Caco-2 (cell line): ENCODE results near the gene PEAK3. TPM values are rescaled to one million over a fixed set of nuclear protein-coding genes. Genes with fewer than 3 reads are reported as not detected.

ENCODE experiments used
- BruUV-seq: library from RNA; stranded (reverse); fragments of 400-500 nt; replicated peaks from 2 replicates; lab custom pipeline; 2021; lab: Mats Ljungman, UMichigan
- CTCF ChIA-PET: fragments of 300-600 bp; sonication (Branson Sonifier 250); formaldehyde crosslinking; loops from one replicate; lab custom pipeline; 2022; ENCODE audit warnings: antibody characterized with exemption; lab: Charles Lee
- POLR2A ChIA-PET: fragments of 300-600 bp; sonication (Branson Sonifier 250); formaldehyde crosslinking; loops from one replicate; lab custom pipeline; 2022; ENCODE audit warnings: antibody characterized with exemption; lab: Charles Lee
- DNase-seq, 2 experiments: peaks; one replicate each; pipeline versions ENCODE4 v3.0.0 to v3.0.0-alpha.2; 2020 to 2022
- H3K27me3 ChIP-seq: replicated peaks from 2 replicates; pipeline ENCODE4 v1.6.0; 2011; ENCODE audit warnings: low read length; ENCODE audit not compliant: control insufficient read depth, insufficient read depth
- H3K36me3 ChIP-seq: 2 replicates; pipeline ENCODE4 v1.5.1; 2011; ENCODE audit warnings: low read length; ENCODE audit not compliant: control insufficient read depth, insufficient read depth
- H3K4me1 ChIP-seq: fragments of 250-450 bp; sonication (Bioruptor Pico); 2 replicates; pipeline ENCODE4 v1.5.1; 2020; ENCODE audit warnings: mild to moderate bottlenecking
- H3K4me3 ChIP-seq: 2 replicates; pipeline ENCODE4 v1.5.1; 2011; ENCODE audit warnings: low read depth, mild to moderate bottlenecking, control low read depth, low read length
- H3K9me3 ChIP-seq: fragments of 250-450 bp; sonication (Bioruptor Pico); 2 replicates; pipeline ENCODE4 v1.5.1; 2020; ENCODE audit warnings: mild to moderate bottlenecking, moderate library complexity
- H3K27ac Mint-ChIP-seq: one replicate; pipeline ENCODE4 v1.8.0; 2022; ENCODE audit warnings: mixed read lengths; ENCODE audit not compliant: unreplicated experiment
- H3K27me3 Mint-ChIP-seq: one replicate; pipeline ENCODE4 v1.8.0; 2022; ENCODE audit warnings: mixed read lengths; ENCODE audit not compliant: insufficient read depth, unreplicated experiment
- H3K36me3 Mint-ChIP-seq: one replicate; pipeline ENCODE4 v1.8.0; 2022; ENCODE audit warnings: mild to moderate bottlenecking, mixed read lengths; ENCODE audit not compliant: insufficient read depth, unreplicated experiment
- H3K4me1 Mint-ChIP-seq: one replicate; pipeline ENCODE4 v1.8.0; 2022; ENCODE audit warnings: low read depth, mixed read lengths; ENCODE audit not compliant: unreplicated experiment
- H3K4me3 Mint-ChIP-seq: one replicate; pipeline ENCODE4 v1.8.0; 2022; ENCODE audit warnings: mild to moderate bottlenecking, moderate library complexity, mixed read lengths; ENCODE audit not compliant: unreplicated experiment
- H3K9me3 Mint-ChIP-seq: one replicate; pipeline ENCODE4 v1.8.0; 2022; ENCODE audit warnings: mixed read lengths; ENCODE audit not compliant: unreplicated experiment
- intact Hi-C: fragments of 100-400 bp; cut with micrococcal nuclease; formaldehyde crosslinking; loops from one replicate; pipeline ENCODE4 v1.10.0; 2022; ENCODE audit not compliant: unreplicated experiment
- total RNA-seq: library from RNA; stranded (reverse); gene quantifications from 2 replicates; pipeline ENCODE4 v1.2.3, GENCODE V29; 2022
- TF ChIP-seq, protein P1 (sequence below), 2 experiments: fragments of 200-600 bp in 1 of 2; IDR thresholded peaks; 1 replicate in 1 of 2; 2 replicates in 1 of 2; pipeline versions ENCODE4 v1.5.1 to v1.8.0; 2011 to 2022; ENCODE audit warnings: antibody characterized with exemption in 1 of 2, control low read depth in 1 of 2, inconsistent platforms in 1 of 2, low read depth in 1 of 2, low read length in 1 of 2, mild to moderate bottlenecking in 1 of 2, moderate library complexity in 1 of 2; ENCODE audit not compliant: insufficient read depth in 1 of 2, severe bottlenecking in 1 of 2, unreplicated experiment in 1 of 2

PEAK3 gene
- total RNA-seq, 1 experiment from 2014 or later: not detected

DNA sequence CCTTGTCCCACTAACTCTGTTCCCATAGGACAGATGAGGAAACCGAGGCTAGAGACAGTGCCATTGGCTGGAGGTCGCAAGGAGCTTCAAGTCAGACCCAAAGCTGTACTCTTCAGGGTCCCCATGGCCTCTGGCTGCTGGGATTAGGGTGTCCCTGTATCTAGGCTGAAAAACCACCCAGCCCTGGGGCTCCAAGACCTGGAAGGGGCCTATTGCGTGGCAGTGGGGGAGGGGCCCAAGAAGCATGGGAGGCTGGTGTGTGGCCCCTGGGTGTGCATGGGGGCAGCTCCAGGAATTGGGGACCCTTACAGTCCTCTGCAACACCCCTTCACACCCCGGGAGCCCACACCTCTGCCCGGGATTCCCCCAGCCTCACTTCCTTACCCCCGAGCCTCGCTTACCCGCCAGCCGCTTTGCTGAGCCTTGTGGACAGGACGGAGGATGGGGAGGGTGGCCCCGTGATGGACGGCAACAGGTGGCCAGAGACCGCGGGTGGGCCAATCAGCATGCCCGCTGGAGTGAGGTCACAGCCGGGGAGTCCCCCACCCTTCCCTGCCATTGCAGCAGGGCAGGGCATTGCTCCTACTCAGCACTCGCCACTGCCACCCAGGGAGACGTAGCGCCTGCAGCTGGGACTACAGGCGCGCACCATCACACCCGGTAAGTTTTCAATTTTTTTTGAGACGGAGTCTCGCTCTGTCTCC lies 25.8 kb downstream of the PEAK3 start, which contains the start of gene JSRP1:
Gene JSRP1 (minus strand): TSS at position 436 of the 704 bp plus-strand sequence. CDS start 1,103 bp downstream, outside the sequence.
- TF ChIP-seq, protein P1, sequence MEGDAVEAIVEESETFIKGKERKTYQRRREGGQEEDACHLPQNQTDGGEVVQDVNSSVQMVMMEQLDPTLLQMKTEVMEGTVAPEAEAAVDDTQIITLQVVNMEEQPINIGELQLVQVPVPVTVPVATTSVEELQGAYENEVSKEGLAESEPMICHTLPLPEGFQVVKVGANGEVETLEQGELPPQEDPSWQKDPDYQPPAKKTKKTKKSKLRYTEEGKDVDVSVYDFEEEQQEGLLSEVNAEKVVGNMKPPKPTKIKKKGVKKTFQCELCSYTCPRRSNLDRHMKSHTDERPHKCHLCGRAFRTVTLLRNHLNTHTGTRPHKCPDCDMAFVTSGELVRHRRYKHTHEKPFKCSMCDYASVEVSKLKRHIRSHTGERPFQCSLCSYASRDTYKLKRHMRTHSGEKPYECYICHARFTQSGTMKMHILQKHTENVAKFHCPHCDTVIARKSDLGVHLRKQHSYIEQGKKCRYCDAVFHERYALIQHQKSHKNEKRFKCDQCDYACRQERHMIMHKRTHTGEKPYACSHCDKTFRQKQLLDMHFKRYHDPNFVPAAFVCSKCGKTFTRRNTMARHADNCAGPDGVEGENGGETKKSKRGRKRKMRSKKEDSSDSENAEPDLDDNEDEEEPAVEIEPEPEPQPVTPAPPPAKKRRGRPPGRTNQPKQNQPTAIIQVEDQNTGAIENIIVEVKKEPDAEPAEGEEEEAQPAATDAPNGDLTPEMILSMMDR (IDR thresholded peaks at IDR 0.05; ENCODE audit: insufficient read depth in 1 of 2, low read depth in 1 of 2, low read length in 1 of 2, severe bottlenecking in 1 of 2, unreplicated experiment in 1 of 2): no peak
- no peak for DNase-seq
- H3K27me3 ChIP-seq: no peaks in the 10 kb centered on the region
- intact Hi-C loops: no loop called here
- Mint-ChIP-seq H3K27me3 (no peaks in the 10 kb centered on the region), H3K9me3 (no peaks in the 10 kb centered on the region), H3K4me1 (no peaks in the 10 kb centered on the region), H3K4me3 (no peak within 1 kb of the TSS), H3K27ac (no peak within 1 kb of the TSS), H3K36me3 (peaks cover 24% of the 10 kb centered on the region)
- no TSS peak for BruUV-seq
- no peak within 1 kb of the TSS for H3K4me3 ChIP-seq
- no peaks in the 10 kb centered on the region for H3K9me3 ChIP-seq
- H3K4me1 ChIP-seq: no peaks in the 10 kb centered on the region
- POLR2A ChIA-PET: no interaction called here
- no peaks in the 10 kb centered on the region for H3K36me3 ChIP-seq
- CTCF ChIA-PET: no interaction called here

DNA sequence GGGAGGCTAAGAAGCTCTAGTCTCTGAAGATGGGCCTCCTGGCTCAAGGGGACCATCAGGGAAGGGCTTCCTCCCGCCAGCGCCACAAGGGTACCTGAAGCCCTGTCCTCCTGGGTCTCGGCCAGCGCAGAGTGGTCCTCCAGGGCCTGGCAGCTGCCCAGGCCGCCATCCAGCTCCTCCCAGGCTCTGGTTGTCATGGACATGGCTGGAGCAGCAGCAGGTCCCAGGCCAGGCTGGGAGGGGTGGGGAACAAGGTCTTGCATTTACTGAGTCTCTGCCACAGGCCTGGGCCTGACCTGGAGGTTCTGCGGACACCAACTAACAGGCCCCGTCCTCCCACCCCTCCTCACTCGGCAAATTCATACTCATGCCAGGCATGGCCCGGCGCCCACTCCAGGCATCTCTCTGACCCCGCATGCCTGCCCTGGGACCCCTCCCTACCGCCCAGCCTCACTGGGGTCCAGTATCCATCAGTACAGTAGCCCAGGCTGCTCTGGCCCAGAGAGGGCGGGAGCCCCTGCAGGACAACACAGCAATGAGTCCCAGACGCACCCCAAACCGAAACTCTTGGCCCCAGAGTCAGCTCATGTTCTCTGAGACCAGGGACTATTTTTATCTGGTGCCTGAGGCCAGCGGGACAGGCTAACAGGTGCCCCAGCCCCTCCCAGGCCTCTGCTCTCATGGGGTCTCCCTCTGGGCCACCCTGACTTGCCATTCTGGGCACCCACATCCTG lies 26.7 kb downstream of the PEAK3 start:
- H3K9me3 ChIP-seq: no peaks in the 10 kb centered on the region
- H3K27ac Mint-ChIP-seq: no peak overlapping the region
- no peaks in the 10 kb centered on the region for H3K4me1 ChIP-seq
- H3K36me3 ChIP-seq: no peaks in the 10 kb centered on the region
- peak in 1 of 2 experiments; percentile 37 for DNase-seq
- TF ChIP-seq, protein P1 (IDR thresholded peaks at IDR 0.05; ENCODE audit: insufficient read depth in 1 of 2, low read depth in 1 of 2, low read length in 1 of 2, severe bottlenecking in 1 of 2, unreplicated experiment in 1 of 2): no peak
- H3K27me3 ChIP-seq: no peaks in the 10 kb centered on the region
- POLR2A ChIA-PET: interaction anchor here (0.6 kb wide), 1 partner anchor 19 kb away, joined by 5 read pairs; no protein-coding TSS in a partner anchor
- no peak overlapping the region for H3K4me3 ChIP-seq
- intact Hi-C loops: no loop called here
- H3K4me1 Mint-ChIP-seq: no peaks in the 10 kb centered on the region
- BruUV-seq: no TSS peak
- H3K9me3 Mint-ChIP-seq: no peaks in the 10 kb centered on the region
- no peaks in the 10 kb centered on the region for H3K27me3 Mint-ChIP-seq
- CTCF ChIA-PET: no interaction called here
- no peak overlapping the region for H3K4me3 Mint-ChIP-seq
- peaks cover 30% of the 10 kb centered on the region for H3K36me3 Mint-ChIP-seq

DNA sequence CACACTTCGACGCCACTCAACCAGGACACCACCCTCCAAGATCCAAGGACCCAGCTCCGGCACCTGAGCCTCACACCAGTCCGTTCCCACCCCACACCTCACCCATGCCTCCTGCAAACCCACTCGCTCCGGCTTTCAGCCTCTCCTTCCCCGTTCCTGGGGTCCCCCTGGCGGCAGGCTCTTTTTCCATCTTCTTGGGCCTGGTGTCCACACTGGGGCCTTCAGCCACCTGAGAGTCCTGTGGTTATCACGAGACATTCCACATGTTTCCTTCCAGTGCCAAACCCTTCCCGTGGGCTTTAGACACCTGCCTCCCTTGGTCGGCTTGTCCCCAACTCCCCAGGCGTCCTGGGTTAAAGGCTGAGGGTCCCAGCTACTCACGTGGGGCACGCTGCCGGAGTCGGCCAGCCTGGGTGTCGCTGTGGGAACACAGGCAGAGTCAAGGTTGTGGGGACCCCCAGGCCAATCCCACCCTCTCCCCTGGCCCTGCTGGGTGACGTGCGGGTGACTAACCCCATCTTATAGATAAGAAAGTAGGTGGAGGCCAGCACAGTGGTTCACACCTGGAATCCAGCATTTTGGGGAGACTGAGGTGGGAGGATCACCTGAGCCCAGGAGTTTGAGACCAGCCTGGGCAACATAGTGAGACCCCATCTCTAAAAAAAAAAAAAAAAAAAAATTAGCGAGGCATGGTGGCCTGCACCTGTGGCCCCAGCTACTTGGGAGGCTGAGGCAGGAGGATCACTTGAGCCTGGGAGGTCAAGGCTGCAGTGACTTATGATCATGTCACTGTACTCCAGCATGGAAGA lies 27.7 kb downstream of the PEAK3 start:
- CTCF ChIA-PET: no interaction called here
- Mint-ChIP-seq H3K4me1 (no peaks in the 10 kb centered on the region), H3K27me3 (no peaks in the 10 kb centered on the region), H3K4me3 (no peak overlapping the region), H3K9me3 (no peaks in the 10 kb centered on the region), H3K27ac (peak overlapping the region; percentile 61), H3K36me3 (peaks cover 36% of the 10 kb centered on the region)
- no peak overlapping the region for H3K4me3 ChIP-seq
- BruUV-seq: no TSS peak
- peak in 1 of 2 experiments; percentile 54 for DNase-seq
- no peaks in the 10 kb centered on the region for H3K9me3 ChIP-seq
- H3K27me3 ChIP-seq: no peaks in the 10 kb centered on the region
- POLR2A ChIA-PET: interaction anchor here (0.6 kb wide), 1 partner anchor 20 kb away, joined by 5 read pairs; no protein-coding TSS in a partner anchor
- H3K36me3 ChIP-seq: no peaks in the 10 kb centered on the region
- TF ChIP-seq, protein P1 (IDR thresholded peaks at IDR 0.05; ENCODE audit: insufficient read depth in 1 of 2, low read depth in 1 of 2, low read length in 1 of 2, severe bottlenecking in 1 of 2, unreplicated experiment in 1 of 2): peak in 1 of 2 experiments; percentile 25
- no peaks in the 10 kb centered on the region for H3K4me1 ChIP-seq
- intact Hi-C loops: no loop called here
